ENCODE results near the gene PITPNM3. TPM values are rescaled to one million over a fixed set of nuclear protein-coding genes. Genes with fewer than 3 reads are reported as not detected.
A peak's percentile ranks its signal among the peaks of the same experiment; 100 is the strongest.

PITPNM3 gene
- total and polyA plus RNA-seq, 10 donors: 5.4 to 215 (median 125) TPM

DNA sequence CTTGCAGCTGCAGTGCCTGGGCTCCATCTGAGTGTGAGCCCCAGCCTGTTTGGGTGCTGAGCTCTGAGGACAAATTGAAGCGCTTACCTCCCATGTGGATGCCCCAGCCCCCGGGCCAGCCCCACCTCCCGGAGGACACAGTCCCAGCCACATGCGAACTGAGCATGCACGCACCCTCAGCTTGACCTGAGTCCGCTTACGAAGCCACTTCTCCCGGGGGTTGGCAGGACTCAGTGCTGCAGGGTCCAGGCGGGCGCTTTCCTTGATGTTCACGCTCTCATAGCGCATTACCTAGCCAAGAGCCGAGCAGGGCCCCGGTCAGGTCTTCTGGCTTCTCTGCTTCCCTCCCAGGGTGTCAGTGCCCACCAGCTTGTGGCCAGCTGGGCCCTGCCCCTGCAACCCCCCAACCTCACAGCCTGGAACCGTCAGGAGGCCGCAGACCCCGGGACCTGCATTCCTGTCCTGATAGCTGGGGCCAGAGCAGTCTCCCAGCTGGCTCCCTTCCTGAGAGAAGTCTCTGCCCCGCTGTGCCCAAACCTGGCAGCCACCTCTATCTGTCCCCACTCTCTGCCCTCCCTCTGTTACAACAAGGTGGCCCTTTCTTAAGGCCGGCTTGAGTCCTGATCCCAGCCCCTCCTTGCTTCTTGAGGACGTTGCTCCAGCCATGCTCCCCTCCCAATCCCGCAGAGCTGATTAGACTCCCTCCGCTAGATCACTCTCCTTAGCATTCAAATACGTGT lies 88.1 kb downstream of the PITPNM3 start:
- DNase-seq: no peak
- 90 to 93% (median 92%) methylated on average over 15 to 23 of the region's 23 CpGs for WGBS, 5 donors

GRCh38 chr17:6467567-6467966 lies 88.8 kb downstream of the PITPNM3 start:
- Histone ChIP-seq H3K27me3 (replicated peaks in 1 of 7) (no peaks in the 10 kb centered on the region), H3K4me1 (peaks cover 0 to 37% (median 17%) of the 10 kb centered on the region in 6 donors), H3K9me3 (no peaks in the 10 kb centered on the region), H3K27ac (no peak overlapping the region), H3K4me3 (no peak overlapping the region), H3K36me3 (peaks cover 0 to 95% (median 26%) of the 10 kb centered on the region in 6 donors)
- WGBS, 5 donors: 63 to 85% (median 77%) methylated on average over 1 of the region's 1 CpG
- no peak for TF ChIP-seq POLR2A (IDR thresholded peaks at IDR 0.05)
- TF ChIP-seq, protein P1, sequence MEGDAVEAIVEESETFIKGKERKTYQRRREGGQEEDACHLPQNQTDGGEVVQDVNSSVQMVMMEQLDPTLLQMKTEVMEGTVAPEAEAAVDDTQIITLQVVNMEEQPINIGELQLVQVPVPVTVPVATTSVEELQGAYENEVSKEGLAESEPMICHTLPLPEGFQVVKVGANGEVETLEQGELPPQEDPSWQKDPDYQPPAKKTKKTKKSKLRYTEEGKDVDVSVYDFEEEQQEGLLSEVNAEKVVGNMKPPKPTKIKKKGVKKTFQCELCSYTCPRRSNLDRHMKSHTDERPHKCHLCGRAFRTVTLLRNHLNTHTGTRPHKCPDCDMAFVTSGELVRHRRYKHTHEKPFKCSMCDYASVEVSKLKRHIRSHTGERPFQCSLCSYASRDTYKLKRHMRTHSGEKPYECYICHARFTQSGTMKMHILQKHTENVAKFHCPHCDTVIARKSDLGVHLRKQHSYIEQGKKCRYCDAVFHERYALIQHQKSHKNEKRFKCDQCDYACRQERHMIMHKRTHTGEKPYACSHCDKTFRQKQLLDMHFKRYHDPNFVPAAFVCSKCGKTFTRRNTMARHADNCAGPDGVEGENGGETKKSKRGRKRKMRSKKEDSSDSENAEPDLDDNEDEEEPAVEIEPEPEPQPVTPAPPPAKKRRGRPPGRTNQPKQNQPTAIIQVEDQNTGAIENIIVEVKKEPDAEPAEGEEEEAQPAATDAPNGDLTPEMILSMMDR (IDR thresholded peaks at IDR 0.05 in 8 of 11, conservative IDR thresholded peaks at IDR 0.05 in 3 of 11): no peak
- TF ChIP-seq POLR2AphosphoS5 (IDR thresholded peaks at IDR 0.05): no peak
- DNase-seq: no peak
- intact Hi-C loops (cut with DNase I; ENCODE audit: low total_unique reads): no loop called here

More for the DNA sequence above, 88.1 kb downstream of the PITPNM3 start:
- H3K4me3 ChIP-seq: no peak overlapping the region
- H3K36me3 ChIP-seq: peaks cover 0 to 95% (median 23%) of the 10 kb centered on the region in 6 donors
- peaks cover 0 to 38% (median 20%) of the 10 kb centered on the region in 6 donors for H3K4me1 ChIP-seq
- intact Hi-C loops (cut with DNase I; ENCODE audit: low total_unique reads): no loop called here
- TF ChIP-seq, protein P1 (IDR thresholded peaks at IDR 0.05 in 8 of 11, conservative IDR thresholded peaks at IDR 0.05 in 3 of 11): no peak
- TF ChIP-seq POLR2A (IDR thresholded peaks at IDR 0.05) (no peak), POLR2AphosphoS5 (IDR thresholded peaks at IDR 0.05) (peak in 1 of 3 donors; percentile 47)
- no peak overlapping the region for H3K27ac ChIP-seq
- no peaks in the 10 kb centered on the region for H3K27me3 ChIP-seq (replicated peaks in 1 of 7)
- H3K9me3 ChIP-seq: no peaks in the 10 kb centered on the region

DNA sequence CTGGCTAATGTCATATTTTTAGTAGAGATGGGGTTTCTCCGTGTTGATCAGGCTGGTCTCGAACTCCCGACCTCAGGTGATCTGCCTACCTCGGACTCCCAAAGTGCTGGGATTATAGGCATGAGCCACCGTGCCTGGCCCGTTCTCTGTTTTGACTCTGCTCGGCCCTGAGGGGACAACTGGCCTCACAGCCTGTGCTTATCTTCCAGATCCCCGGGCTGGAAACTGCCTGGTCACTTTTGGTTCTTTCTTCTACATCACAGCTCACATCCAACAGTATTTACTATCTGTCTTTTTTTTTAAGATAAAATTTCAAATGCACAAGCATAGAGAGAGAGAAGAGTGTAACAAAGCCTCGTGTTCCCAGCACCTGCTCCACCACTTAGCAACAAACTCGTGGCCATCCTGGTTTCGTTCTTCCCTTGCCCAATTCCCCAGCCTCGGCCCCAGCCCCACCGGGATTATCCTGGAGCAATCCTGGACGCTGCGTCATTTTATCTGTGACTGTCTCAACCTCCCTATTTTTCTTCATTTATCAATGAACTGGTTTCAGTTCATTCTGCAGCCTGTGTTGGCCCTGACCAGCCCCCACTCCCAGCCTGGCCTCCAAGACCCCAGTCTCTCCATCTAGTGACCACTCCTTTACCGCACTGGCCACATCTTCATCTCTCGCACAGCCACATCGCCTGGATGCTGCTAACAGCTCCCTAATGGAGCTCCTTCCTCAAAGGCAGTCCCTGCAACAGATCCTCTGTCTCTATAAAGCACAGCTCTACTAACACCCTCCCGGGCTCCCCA lies 91.0 kb downstream of the PITPNM3 start:
- Histone ChIP-seq H3K4me1 (peaks cover 0 to 40% (median 16%) of the 10 kb centered on the region in 6 donors), H3K27ac (no peak overlapping the region), H3K4me3 (no peak overlapping the region), H3K27me3 (replicated peaks in 1 of 7) (no peaks in the 10 kb centered on the region), H3K36me3 (peaks cover 0 to 98% (median 26%) of the 10 kb centered on the region in 6 donors), H3K9me3 (no peaks in the 10 kb centered on the region)
- TF ChIP-seq POLR2AphosphoS5 (IDR thresholded peaks at IDR 0.05): peak in 1 of 3 donors; percentile 3
- TF ChIP-seq, protein P1 (IDR thresholded peaks at IDR 0.05 in 8 of 11, conservative IDR thresholded peaks at IDR 0.05 in 3 of 11): no peak
- TF ChIP-seq POLR2A (IDR thresholded peaks at IDR 0.05): no peak
- intact Hi-C loops (cut with DNase I; ENCODE audit: low total_unique reads): no loop called here
- 78 to 90% (median 83%) methylated on average over 19 of the region's 19 CpGs for WGBS, 5 donors
- no peak for DNase-seq

Data from spleen (tissue), 11 donors.